Stomach (tissue), 4 donors: Measurements from ENCODE around the gene DGCR2.

Experiments used
- CTCF ChIP-seq, 7 experiments: fragments of 450-650 bp in 4 of 7; fragments of 200-600 bp in 3 of 7; sonication (generic) in 3 of 7; IDR thresholded peaks; one replicate each; pipeline ENCODE4 v1.5.1; 2016 to 2019; ENCODE audit warnings: antibody characterized with exemption in 7 of 7, control low read depth in 2 of 7, mild to moderate bottlenecking in 1 of 7
- EP300 ChIP-seq: sonication (generic); formaldehyde crosslinking; IDR thresholded peaks from one replicate; pipeline ENCODE4 v1.6.1; 2017; ENCODE audit warnings: antibody characterized with exemption
- POLR2A ChIP-seq, 4 donors: fragments of 450-650 bp; IDR thresholded peaks; one replicate each; pipeline ENCODE4 v1.6.1; 2016; ENCODE audit warnings: antibody characterized with exemption in 4 of 4, control low read depth in 2 of 4, mild to moderate bottlenecking in 1 of 4, moderate library complexity in 1 of 4

- TF ChIP-seq POLR2A (IDR thresholded peaks at IDR 0.05) = no peak
- no peak for TF ChIP-seq CTCF (IDR thresholded peaks at IDR 0.05)
- no peak for TF ChIP-seq EP300
Observed at GRCh38 chr22:19040391-19040861, 81.8 kb downstream of the DGCR2 start.
